PC-9 (cell line): ENCODE measurements around the gene CYP20A1. TPM values are rescaled to one million over a fixed set of nuclear protein-coding genes. Genes with fewer than 3 reads are reported as not detected.
A peak's percentile ranks its signal among the peaks of the same experiment; 100 is the strongest.
"Not testable (repeated sequence)": the region's sequence is repeated elsewhere in the genome, so short reads cannot be mapped to it uniquely, and the experiment has no call there.

Experiments
- BruUV-seq: library from RNA; stranded (reverse); fragments of 400-500 nt; replicated peaks from 2 replicates; lab custom pipeline; 2021; lab: Mats Ljungman, UMichigan
- CTCF ChIA-PET: fragments of 300-600 bp; sonication (Branson Sonifier 250); formaldehyde crosslinking; loops from one replicate; lab custom pipeline; 2022; ENCODE audit warnings: antibody characterized with exemption; lab: Charles Lee
- POLR2A ChIA-PET: fragments of 300-600 bp; sonication (Branson Sonifier 250); formaldehyde crosslinking; loops from one replicate; lab custom pipeline; 2022; ENCODE audit warnings: antibody characterized with exemption; ENCODE audit not compliant: unreplicated experiment; lab: Charles Lee
- DNase-seq, 2 experiments: peaks; one replicate each; pipeline versions ENCODE4 v3.0.0 to v3.0.0-alpha.2; 2015 to 2022; ENCODE audit warnings: mixed read lengths in 1 of 2
- H2AFZ ChIP-seq: fragments of 200-600 bp; sonication (generic); 2 replicates; pipeline ENCODE4 v1.8.1; 2017; ENCODE audit warnings: antibody characterized with exemption
- H3F3A ChIP-seq: fragments of 200-600 bp; sonication (generic); 2 replicates; pipeline ENCODE4 v1.8.1; 2017; ENCODE audit warnings: antibody characterized with exemption, mild to moderate bottlenecking, low read depth; ENCODE audit not compliant: insufficient read depth
- H3K27ac ChIP-seq: fragments of 200-600 bp; sonication (generic); 2 replicates; pipeline ENCODE4 v1.6.1; 2016; ENCODE audit warnings: mixed run types
- H3K27me3 ChIP-seq: fragments of 200-600 bp; sonication (generic); 2 replicates; pipeline ENCODE4 v1.6.1; 2016; ENCODE audit warnings: low read depth, mixed run types; ENCODE audit not compliant: insufficient read depth
- H3K36me3 ChIP-seq: fragments of 200-600 bp; sonication (generic); 2 replicates; pipeline ENCODE4 v1.6.1; 2016; ENCODE audit warnings: low read depth, mixed run types
- H3K4me1 ChIP-seq: fragments of 200-600 bp; sonication (generic); replicated peaks from 2 replicates; pipeline ENCODE4 v1.6.1; 2016; ENCODE audit warnings: mixed run types; ENCODE audit not compliant: insufficient read depth
- H3K4me2 ChIP-seq: fragments of 200-600 bp; sonication (generic); 2 replicates; pipeline ENCODE4 v1.6.1; 2017; ENCODE audit warnings: mixed run types
- H3K4me3 ChIP-seq: fragments of 200-600 bp; sonication (generic); 2 replicates; pipeline ENCODE4 v1.6.1; 2016; ENCODE audit warnings: mixed run types
- H3K79me2 ChIP-seq: fragments of 200-600 bp; sonication (generic); 2 replicates; pipeline ENCODE4 v1.6.1; 2017; ENCODE audit warnings: low read depth, mixed run types
- H3K9me2 ChIP-seq: fragments of 200-600 bp; sonication (generic); 2 replicates; pipeline ENCODE4 v1.8.1; 2017; ENCODE audit warnings: mild to moderate bottlenecking; ENCODE audit not compliant: insufficient read depth
- H3K9me3 ChIP-seq: fragments of 200-600 bp; sonication (generic); 2 replicates; pipeline ENCODE4 v1.8.1; 2016; ENCODE audit warnings: low read depth; ENCODE audit not compliant: insufficient read depth
- H4K20me1 ChIP-seq: fragments of 200-600 bp; sonication (generic); 2 replicates; pipeline ENCODE4 v1.8.1; 2017; ENCODE audit not compliant: insufficient read depth
- CTCF ChIP-seq: fragments of 200-600 bp; sonication (generic); conservative IDR thresholded peaks from 2 replicates; pipeline ENCODE4 v1.6.1; 2017; ENCODE audit warnings: mixed run types, antibody characterized with exemption, mild to moderate bottlenecking, moderate library complexity
- EZH2 ChIP-seq: fragments of 200-600 bp; sonication (generic); IDR thresholded peaks from 2 replicates; pipeline ENCODE4 v1.8.0; 2017; ENCODE audit warnings: antibody characterized with exemption, low read depth
- intact Hi-C: fragments of 100-400 bp; cut with micrococcal nuclease; formaldehyde crosslinking; loops from one replicate; pipeline ENCODE4 v1.10.0; 2022; ENCODE audit not compliant: unreplicated experiment
- total RNA-seq: library from RNA; stranded (reverse); gene quantifications from 2 replicates; pipeline ENCODE4 v1.2.3, GENCODE V29; 2021

Gene CYP20A1
- total RNA-seq, 1 experiment from 2014 or later = 6.9 TPM

GRCh38 chr2:203201426-203201825 is 37.4 kb upstream of the CYP20A1 start:
- no peak overlapping the region for H3K4me2 ChIP-seq
- DNase-seq = no peak
- no peak for TF ChIP-seq CTCF
- no peak for TF ChIP-seq EZH2
- no peak overlapping the region for H3K4me3 ChIP-seq
- ChIA-PET POLR2A (no interaction called here), CTCF (no interaction called here)
- no peak overlapping the region for H2AFZ ChIP-seq
- no peaks in the 10 kb centered on the region for H3K79me2 ChIP-seq
- BruUV-seq = no TSS peak
- no peaks in the 10 kb centered on the region for H3K9me3 ChIP-seq
- no peaks in the 10 kb centered on the region for H4K20me1 ChIP-seq
- no peaks in the 10 kb centered on the region for H3K4me1 ChIP-seq
- no peak overlapping the region for H3K27ac ChIP-seq
- intact Hi-C loops = no loop called here
- H3K36me3 ChIP-seq = no peaks in the 10 kb centered on the region
- no peaks in the 10 kb centered on the region for H3F3A ChIP-seq
- H3K27me3 ChIP-seq = no peaks in the 10 kb centered on the region
- H3K9me2 ChIP-seq = no peaks in the 10 kb centered on the region

- CTCF ChIA-PET = no interaction called here
Measured at GRCh38 chr2:203209538-203209937, 29.3 kb upstream of the CYP20A1 start.

GRCh38 chr2:203225423-203226039 is 13.3 kb upstream of the CYP20A1 start:
- Histone ChIP-seq H3K4me2 (no peak overlapping the region), H3K9me3 (no peaks in the 10 kb centered on the region), H4K20me1 (no peaks in the 10 kb centered on the region), H3K79me2 (no peaks in the 10 kb centered on the region), H3K27me3 (no peaks in the 10 kb centered on the region), H2AFZ (no peak overlapping the region), H3F3A (no peaks in the 10 kb centered on the region), H3K4me3 (no peak overlapping the region), H3K9me2 (no peaks in the 10 kb centered on the region), H3K4me1 (no peaks in the 10 kb centered on the region), H3K27ac (no peak overlapping the region), H3K36me3 (no peaks in the 10 kb centered on the region)
- TF ChIP-seq EZH2 = no peak
- peak; percentile 77 for TF ChIP-seq CTCF
- peak in 1 of 2 experiments; percentile 11 for DNase-seq
- POLR2A ChIA-PET = interaction anchor here (0.6 kb wide), 1 partner anchor 1088 kb away, joined by 3 read pairs; no protein-coding TSS in a partner anchor
- no TSS peak for BruUV-seq
- intact Hi-C loops = no loop called here
- CTCF ChIA-PET = interaction anchor here (0.6 kb wide), 1 partner anchor 230 kb away, joined by 4 read pairs; no protein-coding TSS in a partner anchor

More at GRCh38 chr2:203209538-203209937, 29.3 kb upstream of the CYP20A1 start:
- POLR2A ChIA-PET = no interaction called here
- no peak for DNase-seq
- no TSS peak for BruUV-seq
- no peak overlapping the region for H3K27ac ChIP-seq
- H3K4me3 ChIP-seq = no peak overlapping the region
- H3K36me3 ChIP-seq = no peaks in the 10 kb centered on the region
- H3K27me3 ChIP-seq = no peaks in the 10 kb centered on the region
- TF ChIP-seq CTCF (no peak), EZH2 (no peak)
- H3K79me2 ChIP-seq = no peaks in the 10 kb centered on the region
- no peaks in the 10 kb centered on the region for H3K9me3 ChIP-seq
- no peak overlapping the region for H2AFZ ChIP-seq
- intact Hi-C loops = no loop called here
- H3F3A ChIP-seq = no peaks in the 10 kb centered on the region
- no peaks in the 10 kb centered on the region for H3K9me2 ChIP-seq
- H3K4me2 ChIP-seq = no peak overlapping the region
- H3K4me1 ChIP-seq = no peaks in the 10 kb centered on the region
- H4K20me1 ChIP-seq = no peaks in the 10 kb centered on the region

GRCh38 chr2:203229674-203230073 is 9.1 kb upstream of the CYP20A1 start:
- H3K36me3 ChIP-seq, H4K20me1 ChIP-seq, intact Hi-C loops, H3K27me3 ChIP-seq, H3K4me1 ChIP-seq, H3F3A ChIP-seq, H3K27ac ChIP-seq, H2AFZ ChIP-seq, H3K79me2 ChIP-seq, DNase-seq, H3K9me2 ChIP-seq, H3K4me2 ChIP-seq, H3K4me3 ChIP-seq, BruUV-seq, H3K9me3 ChIP-seq: not testable (repeated sequence)
- CTCF ChIA-PET = interaction anchor here (0.6 kb wide), 1 partner anchor 206 kb away, joined by 3 read pairs; no protein-coding TSS in a partner anchor
- POLR2A ChIA-PET = interaction anchor here (0.7 kb wide), 1 partner anchor 237 kb away, joined by 3 read pairs; no protein-coding TSS in a partner anchor
